Panc1 (cell line): ENCODE results near the gene TANK.

Experiments
- POLR2AphosphoS5 ChIP-seq: IDR thresholded peaks from 2 replicates; pipeline ENCODE4 v1.6.1; 2012; ENCODE audit warnings: mild to moderate bottlenecking, low read depth, low read length, moderate library complexity
- REST ChIP-seq, 2 experiments: IDR thresholded peaks; 2 replicates each; pipeline ENCODE4 v1.6.1; 2011 to 2012; ENCODE audit warnings: low read depth in 2 of 2, control low read depth in 1 of 2, low read length in 1 of 2, mild to moderate bottlenecking in 1 of 2, moderate library complexity in 1 of 2; ENCODE audit not compliant: insufficient read depth in 1 of 2

GRCh38 chr2:161152302-161152701 lies 7.9 kb upstream of the TANK start:
- TF ChIP-seq POLR2AphosphoS5 (no peak), REST (IDR thresholded peaks at IDR 0.05; ENCODE audit: insufficient read depth in 1 of 2, low read depth in 2 of 2, low read length in 1 of 2) (no peak)
